Gastrocnemius medialis (tissue), 4 donors: ENCODE measurements around the gene ZSCAN29.

Experiments
- CTCF ChIP-seq, 5 experiments: fragments of 450-650 bp in 3 of 5; fragments of 200-600 bp in 2 of 5; sonication (generic) in 2 of 5; IDR thresholded peaks in 4 of 5; conservative IDR thresholded peaks in 1 of 5; 1 replicate in 4 of 5; 2 replicates in 1 of 5; pipeline ENCODE4 v1.5.1; 2016 to 2019; ENCODE audit warnings: antibody characterized with exemption in 5 of 5, mild to moderate bottlenecking in 3 of 5, moderate library complexity in 3 of 5
- POLR2A ChIP-seq, 2 donors: fragments of 450-650 bp; IDR thresholded peaks; one replicate each; pipeline ENCODE4 v1.6.1; 2017; ENCODE audit warnings: antibody characterized with exemption in 2 of 2, mild to moderate bottlenecking in 2 of 2, moderate library complexity in 2 of 2

- TF ChIP-seq CTCF (IDR thresholded peaks at IDR 0.05 in 4 of 5, conservative IDR thresholded peaks at IDR 0.05 in 1 of 5) (no peak), POLR2A (IDR thresholded peaks at IDR 0.05) (no peak)
Measured at GRCh38 chr15:43403616-43404015, 32.8 kb upstream of the ZSCAN29 start.
